Ovary (tissue), 3 donors: ENCODE measurements around the gene MTA1.

Source experiments
- POLR2A ChIP-seq: fragments of 450-650 bp; IDR thresholded peaks from one replicate; pipeline ENCODE4 v1.6.1; 2017; ENCODE audit warnings: antibody characterized with exemption, mild to moderate bottlenecking, moderate library complexity
- TF ChIP-seq, protein P1 (sequence below), 3 donors: fragments of 450-650 bp in 2 of 3; fragments of 200-600 bp in 1 of 3; IDR thresholded peaks; one replicate each; pipeline versions ENCODE4 v1.5.1 to v1.8.0; 2016 to 2022; ENCODE audit warnings: antibody characterized with exemption in 3 of 3, mild to moderate bottlenecking in 1 of 3
- donor health status: DM: no; HTN: no; CAD: no.

DNA sequence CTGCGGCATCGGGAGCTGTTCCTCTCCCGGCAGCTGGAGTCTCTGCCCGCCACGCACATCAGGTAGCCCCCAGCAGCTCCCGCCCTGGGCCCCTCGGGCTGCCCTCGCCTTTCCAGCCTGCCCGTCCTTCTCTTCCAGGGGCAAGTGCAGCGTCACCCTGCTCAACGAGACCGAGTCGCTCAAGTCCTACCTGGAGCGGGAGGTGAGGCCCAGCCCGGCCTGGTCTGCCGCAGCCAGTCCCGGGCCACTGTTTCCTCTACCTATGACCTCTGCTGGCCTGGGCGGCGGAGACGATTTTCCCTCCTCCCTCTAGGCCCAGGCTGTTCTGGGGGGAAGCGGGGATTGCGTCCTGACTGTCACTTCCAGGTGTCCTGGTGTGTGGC lies 30.5 kb downstream of the MTA1 start:
- TF ChIP-seq, protein P1, sequence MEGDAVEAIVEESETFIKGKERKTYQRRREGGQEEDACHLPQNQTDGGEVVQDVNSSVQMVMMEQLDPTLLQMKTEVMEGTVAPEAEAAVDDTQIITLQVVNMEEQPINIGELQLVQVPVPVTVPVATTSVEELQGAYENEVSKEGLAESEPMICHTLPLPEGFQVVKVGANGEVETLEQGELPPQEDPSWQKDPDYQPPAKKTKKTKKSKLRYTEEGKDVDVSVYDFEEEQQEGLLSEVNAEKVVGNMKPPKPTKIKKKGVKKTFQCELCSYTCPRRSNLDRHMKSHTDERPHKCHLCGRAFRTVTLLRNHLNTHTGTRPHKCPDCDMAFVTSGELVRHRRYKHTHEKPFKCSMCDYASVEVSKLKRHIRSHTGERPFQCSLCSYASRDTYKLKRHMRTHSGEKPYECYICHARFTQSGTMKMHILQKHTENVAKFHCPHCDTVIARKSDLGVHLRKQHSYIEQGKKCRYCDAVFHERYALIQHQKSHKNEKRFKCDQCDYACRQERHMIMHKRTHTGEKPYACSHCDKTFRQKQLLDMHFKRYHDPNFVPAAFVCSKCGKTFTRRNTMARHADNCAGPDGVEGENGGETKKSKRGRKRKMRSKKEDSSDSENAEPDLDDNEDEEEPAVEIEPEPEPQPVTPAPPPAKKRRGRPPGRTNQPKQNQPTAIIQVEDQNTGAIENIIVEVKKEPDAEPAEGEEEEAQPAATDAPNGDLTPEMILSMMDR (IDR thresholded peaks at IDR 0.05): no peak
- no peak for TF ChIP-seq POLR2A
